Dermis blood vessel endothelial cell (primary cell): Measurements from ENCODE around the gene RADX. TPM values are rescaled to one million over a fixed set of nuclear protein-coding genes. Genes with fewer than 3 reads are reported as not detected.

Experiments
- DNase-seq: peaks from one replicate; pipeline ENCODE4 v3.0.0; 2010
- total RNA-seq: library from RNA; depleted of rRNA; stranded (reverse); fragments of >200 nt; gene quantifications from 2 replicates; pipeline ENCODE4 v1.2.3, GENCODE V29; 2014

Gene RADX
- total RNA-seq, 1 donor from 2014 or later, result under 0.01 TPM

DNA sequence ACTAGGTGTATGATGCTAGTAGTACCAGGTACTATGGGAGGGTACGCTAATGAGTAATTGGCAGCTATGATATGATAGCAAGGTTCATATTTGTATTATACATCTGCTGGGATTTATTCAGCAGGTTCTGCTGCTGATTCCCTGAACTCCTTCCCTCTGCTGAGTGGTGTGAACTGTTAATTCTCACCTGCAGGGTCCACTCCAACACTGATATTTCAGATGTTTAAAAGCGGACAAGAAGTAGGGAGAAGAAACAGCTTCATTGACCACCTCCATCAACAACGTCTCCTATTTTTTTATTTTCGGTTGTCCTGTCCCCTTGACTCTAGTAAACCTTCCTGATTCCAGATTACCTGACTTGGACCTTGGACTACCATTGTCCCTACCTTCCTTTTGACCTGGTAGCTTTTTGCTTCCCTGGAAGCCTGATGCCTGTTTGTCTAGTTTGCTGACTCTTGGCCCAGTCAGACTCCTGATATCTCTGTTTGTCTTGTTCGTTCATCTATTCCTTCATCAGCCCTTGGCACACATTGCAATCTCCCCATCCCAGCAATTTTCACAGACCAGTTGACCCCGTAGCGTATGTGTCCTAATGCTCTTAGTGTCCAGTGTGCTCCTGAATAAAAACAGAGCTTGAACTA, 80.8 kb downstream of the RADX start:
- DNase-seq, result no peak

DNA sequence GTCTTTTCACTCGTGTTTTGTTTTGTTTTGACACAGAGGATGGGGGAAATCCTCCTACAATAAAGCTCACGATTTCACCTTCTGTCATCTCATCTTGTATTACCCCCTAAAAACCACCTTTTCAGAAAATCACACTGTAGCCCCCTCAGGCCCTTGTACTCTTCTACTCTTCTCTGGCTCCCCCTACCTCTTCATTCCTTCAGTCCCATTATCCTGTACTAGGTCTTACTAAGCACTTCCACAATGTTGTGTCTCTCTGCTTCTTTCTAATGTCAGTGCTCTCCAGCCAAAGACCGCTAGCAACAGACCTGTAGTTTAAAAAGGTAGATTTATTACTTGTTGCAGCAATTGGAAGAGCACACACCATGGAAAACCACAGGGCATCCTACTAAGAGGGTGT, 84.7 kb downstream of the RADX start:
- no peak for DNase-seq

DNA sequence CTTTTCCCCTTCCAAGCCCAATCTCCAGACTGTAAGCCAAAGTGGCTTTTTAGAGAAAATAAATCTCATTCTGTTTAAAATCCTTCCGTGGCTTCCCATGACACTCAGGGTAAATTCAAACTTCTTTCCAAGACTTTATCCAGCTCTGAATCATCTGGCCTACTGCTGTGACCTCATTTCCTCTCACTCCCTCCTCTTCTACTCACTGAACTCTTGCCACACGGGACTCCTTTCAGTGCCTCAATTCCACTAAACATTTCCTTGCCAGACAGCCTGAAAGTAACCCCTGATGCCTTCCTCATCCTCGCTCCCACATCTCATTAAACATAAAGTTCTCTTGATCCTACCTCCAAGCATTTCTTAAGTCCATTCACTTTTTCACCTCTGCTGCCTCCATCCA, 86.9 kb downstream of the RADX start:
- no peak for DNase-seq

GRCh38 chrX:106702636-106703035, 90.9 kb downstream of the RADX start:
- DNase-seq, result no peak

DNA sequence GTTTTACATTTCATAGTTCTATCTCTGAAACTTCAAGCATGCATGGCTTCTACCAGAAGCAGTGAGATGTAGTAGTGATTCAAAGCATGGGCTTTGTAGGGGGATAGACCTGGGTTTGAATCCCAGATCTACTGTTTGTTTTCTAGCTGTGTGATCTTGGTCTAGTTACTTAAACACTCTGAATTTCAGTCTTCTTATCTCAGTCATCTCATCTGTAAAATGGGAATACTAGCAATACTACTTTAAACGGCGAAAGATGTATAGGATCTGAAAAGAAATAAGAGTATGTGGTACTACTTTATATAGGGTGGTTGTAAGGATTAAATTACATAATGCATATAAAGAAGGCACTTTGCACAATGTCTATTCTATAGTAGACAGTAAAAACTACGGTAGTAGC, 94.7 kb downstream of the RADX start:
- no peak for DNase-seq

GRCh38 chrX:106707771-106708454, 96.1 kb downstream of the RADX start:
- no peak for DNase-seq

DNA sequence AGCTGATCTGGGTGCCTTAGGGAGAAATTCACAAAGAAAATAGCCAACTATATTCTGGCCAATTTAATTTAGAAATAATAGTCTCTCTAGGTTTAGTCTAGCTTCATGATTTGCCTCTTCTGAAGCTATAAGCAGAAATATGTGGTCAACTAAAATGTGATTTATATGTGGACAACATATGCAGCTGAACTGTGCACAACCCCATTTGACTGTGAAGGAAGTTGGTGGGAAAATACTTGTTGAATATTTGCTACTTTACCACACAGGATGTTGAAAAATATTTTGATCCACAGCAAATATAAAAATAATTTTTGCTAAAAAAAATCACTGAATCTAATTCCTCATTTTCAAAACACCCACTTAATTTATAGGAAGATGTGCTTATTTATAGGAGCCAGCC, 99.0 kb downstream of the RADX start:
- no peak for DNase-seq

GRCh38 chrX:106711375-106711774, 99.6 kb downstream of the RADX start:
- DNase-seq, result no peak

GRCh38 chrX:106716004-106716403, 104.2 kb downstream of the RADX start:
- DNase-seq, result no peak

DNA sequence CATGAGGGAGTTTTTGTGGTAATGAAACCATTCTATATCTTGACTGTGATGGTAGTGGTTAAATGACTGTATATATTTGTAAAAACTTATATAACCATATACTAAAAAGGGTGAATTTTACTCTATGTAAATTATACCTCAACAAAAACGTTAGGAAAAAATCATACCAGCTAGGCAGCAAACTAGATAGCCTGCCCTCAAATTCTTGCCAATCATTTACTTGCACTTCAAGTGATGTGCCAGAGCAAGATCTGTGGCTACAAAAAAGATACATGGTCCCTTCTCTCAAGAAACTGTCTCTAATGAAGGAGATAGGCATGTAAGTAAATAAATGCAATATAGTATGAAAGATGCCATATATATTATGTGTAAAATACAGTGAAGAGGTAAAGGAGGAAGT, 104.7 kb downstream of the RADX start:
- no peak for DNase-seq

GRCh38 chrX:106718709-106719108, 106.9 kb downstream of the RADX start:
- DNase-seq, result no peak

GRCh38 chrX:106725931-106726330, 114.2 kb downstream of the RADX start:
- DNase-seq, result no peak

- DNase-seq, result no peak
Observed at GRCh38 chrX:106726485-106727437, 115.0 kb downstream of the RADX start, which contains the start of gene RNF128. TSS of gene RNF128 (plus strand) at chrX:106726701. CDS start at chrX:106726914, 213 bp downstream.

- no peak for DNase-seq
Observed at GRCh38 chrX:106728337-106728736, 116.6 kb downstream of the RADX start.

Other genes starting within 250 kb of the RADX start
- 0.09 and 0.17 TPM in 2 replicates for gene RNF128, start 114.7 kb downstream of the RADX start, total RNA-seq
- gene TBC1D8B, start 190.7 kb downstream of the RADX start, total RNA-seq, result 4.6 and 7.9 TPM in 2 replicates